T-helper 17 cell (primary cell): Measurements from ENCODE around the gene PRR23C. TPM values are rescaled to one million over a fixed set of nuclear protein-coding genes. Genes with fewer than 3 reads are reported as not detected.
"Not testable (repeated sequence)": the region's sequence is repeated elsewhere in the genome, so short reads cannot be mapped to it uniquely, and the experiment has no call there.

Experiments
- ATAC-seq: fragments of 150-1000 bp; cut with Tn5 transposase; 2 replicates; pipeline ENCODE4 v1.10.0; 2021; ENCODE audit warnings: mild to moderate bottlenecking, moderate library complexity
- DNase-seq, 3 donors: peaks; one replicate each; pipeline versions ENCODE4 v3.0.0 to v3.0.0-alpha.2; 2020 to 2021
- H3K9me3 ChIP-seq: one replicate; pipeline ENCODE4 v1.7.0; 2013; ENCODE audit warnings: low read length, mild to moderate bottlenecking; ENCODE audit not compliant: control insufficient read depth, poor library complexity, severe bottlenecking
- H3K27ac Mint-ChIP-seq: one replicate; pipeline ENCODE4 v1.8.0; 2022; ENCODE audit warnings: mild to moderate bottlenecking, moderate library complexity, mixed read lengths
- H3K27me3 Mint-ChIP-seq: one replicate; pipeline ENCODE4 v1.8.0; 2022; ENCODE audit warnings: mixed read lengths
- H3K36me3 Mint-ChIP-seq: one replicate; pipeline ENCODE4 v1.8.0; 2022; ENCODE audit warnings: low read depth, mixed read lengths
- H3K4me1 Mint-ChIP-seq: one replicate; pipeline ENCODE4 v1.8.0; 2022; ENCODE audit warnings: mild to moderate bottlenecking, mixed read lengths
- H3K4me3 Mint-ChIP-seq: one replicate; pipeline ENCODE4 v1.8.0; 2022; ENCODE audit warnings: mild to moderate bottlenecking, moderate library complexity, mixed read lengths
- total RNA-seq, 4 donors: library from RNA in 2 of 4; stranded (reverse) in 2 of 4; gene quantifications; one replicate each; pipeline ENCODE4 v1.2.3 and lab custom pipeline; 2022 to 2026

The PRR23C gene
- total RNA-seq = not detected
- total RNA-seq (lab: John Stamatoyannopoulos, UW) = 0 reads per million in 2 donors

GRCh38 chr3:139044366-139045210, at the start of gene PRR23C:
Gene PRR23C (minus strand): TSS chr3:139044892. CDS start chr3:139044620, 272 bp downstream.
- Mint-ChIP-seq H3K4me1 (no peaks in the 10 kb centered on the region), H3K27me3 (peaks cover 7% of the 10 kb centered on the region), H3K27ac (no peak within 1 kb of the TSS), H3K4me3 (no peak within 1 kb of the TSS), H3K36me3 (no peaks in the 10 kb centered on the region)
- ATAC-seq = no peak
- no peak for DNase-seq
- no peaks in the 10 kb centered on the region for H3K9me3 ChIP-seq

- Mint-ChIP-seq H3K4me3 (no peak overlapping the region), H3K36me3 (peaks cover 3% of the 10 kb centered on the region), H3K4me1 (no peaks in the 10 kb centered on the region), H3K27ac (no peak overlapping the region), H3K27me3 (peaks cover 13% of the 10 kb centered on the region)
- DNase-seq (no peak), ATAC-seq (no peak)
- H3K9me3 ChIP-seq = no peaks in the 10 kb centered on the region
These were observed 49.1 kb upstream of the PRR23C start for GRCh38 chr3:139093840-139094239.

GRCh38 chr3:139088462-139089324, 44.0 kb upstream of the PRR23C start:
- no peak for ATAC-seq
- H3K4me3 Mint-ChIP-seq = no peak overlapping the region
- no peaks in the 10 kb centered on the region for H3K4me1 Mint-ChIP-seq
- peaks cover 8% of the 10 kb centered on the region for H3K27me3 Mint-ChIP-seq
- H3K9me3 ChIP-seq = no peaks in the 10 kb centered on the region
- H3K27ac Mint-ChIP-seq = no peak overlapping the region
- H3K36me3 Mint-ChIP-seq = no peaks in the 10 kb centered on the region
- DNase-seq = no peak

- peaks cover 8% of the 10 kb centered on the region for H3K27me3 Mint-ChIP-seq
- H3K4me3 Mint-ChIP-seq = no peak overlapping the region
- ATAC-seq (no peak), DNase-seq (no peak)
- no peaks in the 10 kb centered on the region for H3K4me1 Mint-ChIP-seq
- H3K36me3 Mint-ChIP-seq = no peaks in the 10 kb centered on the region
- no peak overlapping the region for H3K27ac Mint-ChIP-seq
- H3K9me3 ChIP-seq = no peaks in the 10 kb centered on the region
These were observed 42.9 kb upstream of the PRR23C start for GRCh38 chr3:139087621-139088020.

- no peak for ATAC-seq
- H3K27me3 Mint-ChIP-seq = no peaks in the 10 kb centered on the region
- H3K36me3 Mint-ChIP-seq = no peaks in the 10 kb centered on the region
- H3K9me3 ChIP-seq = no peaks in the 10 kb centered on the region
- no peak overlapping the region for H3K4me3 Mint-ChIP-seq
- DNase-seq = no peak
- H3K27ac Mint-ChIP-seq = no peak overlapping the region
- no peaks in the 10 kb centered on the region for H3K4me1 Mint-ChIP-seq
These were observed 39.5 kb upstream of the PRR23C start for GRCh38 chr3:139084176-139084575.

GRCh38 chr3:139074565-139075115, 29.9 kb upstream of the PRR23C start:
- H3K4me3 Mint-ChIP-seq = no peak overlapping the region
- ATAC-seq (no peak), DNase-seq (no peak)
- H3K27ac Mint-ChIP-seq = no peak overlapping the region
- H3K27me3 Mint-ChIP-seq = peaks cover 7% of the 10 kb centered on the region
- H3K4me1 Mint-ChIP-seq = no peaks in the 10 kb centered on the region
- H3K9me3 ChIP-seq = no peaks in the 10 kb centered on the region
- no peaks in the 10 kb centered on the region for H3K36me3 Mint-ChIP-seq

GRCh38 chr3:139062918-139063317, 18.2 kb upstream of the PRR23C start:
- no peaks in the 10 kb centered on the region for H3K4me1 Mint-ChIP-seq
- no peaks in the 10 kb centered on the region for H3K9me3 ChIP-seq
- H3K27me3 Mint-ChIP-seq = peaks cover 6% of the 10 kb centered on the region
- no peak overlapping the region for H3K4me3 Mint-ChIP-seq
- DNase-seq (no peak), ATAC-seq (no peak)
- no peak overlapping the region for H3K27ac Mint-ChIP-seq
- no peaks in the 10 kb centered on the region for H3K36me3 Mint-ChIP-seq

- Mint-ChIP-seq H3K36me3 (no peaks in the 10 kb centered on the region), H3K27me3 (no peaks in the 10 kb centered on the region), H3K27ac (no peak overlapping the region), H3K4me3 (no peak overlapping the region), H3K4me1 (no peaks in the 10 kb centered on the region)
- ATAC-seq (no peak), DNase-seq (no peak)
- H3K9me3 ChIP-seq = peaks cover 3% of the 10 kb centered on the region
These were observed 8.3 kb upstream of the PRR23C start for GRCh38 chr3:139052802-139053600.

- Mint-ChIP-seq H3K27me3 (peaks cover 12% of the 10 kb centered on the region), H3K4me1 (no peaks in the 10 kb centered on the region), H3K27ac (no peak overlapping the region), H3K36me3 (no peaks in the 10 kb centered on the region), H3K4me3 (no peak overlapping the region)
- DNase-seq (no peak), ATAC-seq (no peak)
- H3K9me3 ChIP-seq = no peaks in the 10 kb centered on the region
These were observed 932 bp downstream of the PRR23C start for GRCh38 chr3:139043554-139044365.

- no peaks in the 10 kb centered on the region for H3K9me3 ChIP-seq
- Mint-ChIP-seq H3K27ac (no peak overlapping the region), H3K4me3 (no peak overlapping the region), H3K36me3 (no peaks in the 10 kb centered on the region), H3K27me3 (peaks cover 24% of the 10 kb centered on the region), H3K4me1 (no peaks in the 10 kb centered on the region)
- ATAC-seq (no peak), DNase-seq (no peak)
These were observed 7.2 kb downstream of the PRR23C start for GRCh38 chr3:139037478-139037877.

- H3K9me3 ChIP-seq = no peaks in the 10 kb centered on the region
- H3K27ac Mint-ChIP-seq = no peak overlapping the region
- no peaks in the 10 kb centered on the region for H3K36me3 Mint-ChIP-seq
- peaks cover 12% of the 10 kb centered on the region for H3K27me3 Mint-ChIP-seq
- ATAC-seq = no peak
- no peak overlapping the region for H3K4me3 Mint-ChIP-seq
- no peak for DNase-seq
- H3K4me1 Mint-ChIP-seq = no peaks in the 10 kb centered on the region
These were observed 12.2 kb downstream of the PRR23C start for GRCh38 chr3:139032326-139033002.

GRCh38 chr3:139030576-139030975, 14.1 kb downstream of the PRR23C start:
- not testable (repeated sequence) for H3K4me1 Mint-ChIP-seq, H3K9me3 ChIP-seq, H3K4me3 Mint-ChIP-seq, H3K36me3 Mint-ChIP-seq, ATAC-seq, DNase-seq, H3K27ac Mint-ChIP-seq
- peaks cover 10% of the 10 kb centered on the region for H3K27me3 Mint-ChIP-seq
